Stomach (tissue), 9 donors: ENCODE data around the gene NKAIN2. TPM values are rescaled to one million over a fixed set of nuclear protein-coding genes. Genes with fewer than 3 reads are reported as not detected.
"Not testable (repeated sequence)": the region's sequence is repeated elsewhere in the genome, so short reads cannot be mapped to it uniquely, and the experiment has no call there.

Source experiments
- DNase-seq, 2 donors: peaks; one replicate each; pipeline versions ENCODE4 v3.0.0 to v3.0.0-alpha.2; 2013 to 2019
- H3K27ac ChIP-seq, 5 donors: fragments of 200-600 bp in 4 of 5; sonication (generic) in 4 of 5; one replicate each; pipeline ENCODE4 v1.5.1; 2013 to 2019; ENCODE audit warnings: mild to moderate bottlenecking in 1 of 5, moderate library complexity in 1 of 5
- H3K27me3 ChIP-seq, 3 donors: fragments of 200-600 bp; sonication (generic); one replicate each; pipeline ENCODE4 v1.5.1; 2017 to 2019; ENCODE audit warnings: mixed run types in 1 of 3
- H3K36me3 ChIP-seq, 4 donors: fragments of 200-600 bp; sonication (generic); 1 replicate in 3 of 4; 2 replicates in 1 of 4; pipeline ENCODE4 v1.5.1; 2016 to 2019
- H3K4me1 ChIP-seq, 4 donors: fragments of 200-600 bp; sonication (generic); one replicate each; pipeline ENCODE4 v1.5.1; 2016 to 2019
- H3K4me3 ChIP-seq, 4 donors: fragments of 200-600 bp; sonication (generic) in 3 of 4; one replicate each; pipeline ENCODE4 v1.5.1; 2016 to 2019; ENCODE audit warnings: mild to moderate bottlenecking in 1 of 4
- H3K9me3 ChIP-seq, 4 donors: fragments of 200-600 bp; sonication (generic); one replicate each; pipeline ENCODE4 v1.5.1; 2016 to 2019
- EP300 ChIP-seq: sonication (generic); formaldehyde crosslinking; IDR thresholded peaks from one replicate; pipeline ENCODE4 v1.6.1; 2017; ENCODE audit warnings: antibody characterized with exemption
- POLR2A ChIP-seq, 4 donors: fragments of 450-650 bp; IDR thresholded peaks; one replicate each; pipeline ENCODE4 v1.6.1; 2016; ENCODE audit warnings: antibody characterized with exemption in 4 of 4, control low read depth in 2 of 4, mild to moderate bottlenecking in 1 of 4, moderate library complexity in 1 of 4
- POLR2AphosphoS5 ChIP-seq, 3 donors: sonication (generic); formaldehyde crosslinking; IDR thresholded peaks; one replicate each; pipeline ENCODE4 v1.6.1; 2016; ENCODE audit warnings: antibody characterized with exemption in 3 of 3
- WGBS, 5 donors: extraction: QIAGEN DNeasy Blood & Tissue Kit in 3 of 5; methylation state at CpG; one replicate each; pipeline versions ENCODE4 v1.1.5 to v1.1.7; 2013 to 2018; 5-methylcytosine and 5-hydroxymethylcytosine counted together
- intact Hi-C: fragments of 100-400 bp; cut with DNase I; formaldehyde crosslinking; loops from one replicate; pipeline ENCODE4 v1.15.1; 2023; ENCODE audit warnings: low total_unique reads
- polyA plus RNA-seq, 3 donors: library from polyadenylated mRNA; stranded (reverse); fragments of 200-250 nt; gene quantifications; one replicate each; pipeline ENCODE4 v1.2.3, GENCODE V29; 2013
- total RNA-seq, 5 donors: library from RNA; depleted of rRNA; stranded (reverse); fragments of >200 nt; gene quantifications; one replicate each; pipeline versions ENCODE4 v1.1.0 to v1.2.3, GENCODE V29; 2014 to 2016
- TF ChIP-seq, protein P1 (sequence below), 7 experiments: fragments of 450-650 bp in 4 of 7; fragments of 200-600 bp in 3 of 7; sonication (generic) in 3 of 7; IDR thresholded peaks; one replicate each; pipeline ENCODE4 v1.5.1; 2016 to 2019; ENCODE audit warnings: antibody characterized with exemption in 7 of 7, control low read depth in 2 of 7, mild to moderate bottlenecking in 1 of 7
- donor health status: healthy with polysubstance abuse.
- donor health status: Bipolar disorder and iron deficiency.
- donor health status: healthy.

NKAIN2 gene
- total and polyA plus RNA-seq, 8 donors, result 0.13 to 9.6 (median 1.5) TPM; not detected in 5

DNA sequence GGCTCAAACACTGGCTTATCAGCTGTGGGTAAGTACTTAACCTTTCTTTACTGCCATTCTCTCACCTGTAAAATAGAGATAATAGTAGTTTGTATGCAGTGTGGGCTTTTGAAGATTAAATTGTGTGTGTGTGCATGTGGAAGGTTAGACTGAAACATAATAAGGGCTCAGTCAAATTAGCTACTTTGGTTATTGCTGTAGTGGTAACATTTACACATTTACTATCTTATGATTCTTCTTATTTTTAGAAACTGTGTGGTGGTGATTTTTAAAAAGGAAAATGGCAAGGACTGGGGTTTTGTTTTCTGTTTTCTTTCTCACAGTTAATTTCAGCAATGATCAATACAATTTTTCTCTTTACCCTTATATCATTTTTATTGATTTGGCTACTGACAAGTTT, 206.9 kb downstream of the NKAIN2 start:
- H3K27ac ChIP-seq, result no peak overlapping the region
- intact Hi-C loops, result no loop called here
- TF ChIP-seq POLR2AphosphoS5 (IDR thresholded peaks at IDR 0.05) (no peak), EP300 (no peak), POLR2A (IDR thresholded peaks at IDR 0.05) (no peak)
- TF ChIP-seq, protein P1, sequence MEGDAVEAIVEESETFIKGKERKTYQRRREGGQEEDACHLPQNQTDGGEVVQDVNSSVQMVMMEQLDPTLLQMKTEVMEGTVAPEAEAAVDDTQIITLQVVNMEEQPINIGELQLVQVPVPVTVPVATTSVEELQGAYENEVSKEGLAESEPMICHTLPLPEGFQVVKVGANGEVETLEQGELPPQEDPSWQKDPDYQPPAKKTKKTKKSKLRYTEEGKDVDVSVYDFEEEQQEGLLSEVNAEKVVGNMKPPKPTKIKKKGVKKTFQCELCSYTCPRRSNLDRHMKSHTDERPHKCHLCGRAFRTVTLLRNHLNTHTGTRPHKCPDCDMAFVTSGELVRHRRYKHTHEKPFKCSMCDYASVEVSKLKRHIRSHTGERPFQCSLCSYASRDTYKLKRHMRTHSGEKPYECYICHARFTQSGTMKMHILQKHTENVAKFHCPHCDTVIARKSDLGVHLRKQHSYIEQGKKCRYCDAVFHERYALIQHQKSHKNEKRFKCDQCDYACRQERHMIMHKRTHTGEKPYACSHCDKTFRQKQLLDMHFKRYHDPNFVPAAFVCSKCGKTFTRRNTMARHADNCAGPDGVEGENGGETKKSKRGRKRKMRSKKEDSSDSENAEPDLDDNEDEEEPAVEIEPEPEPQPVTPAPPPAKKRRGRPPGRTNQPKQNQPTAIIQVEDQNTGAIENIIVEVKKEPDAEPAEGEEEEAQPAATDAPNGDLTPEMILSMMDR (IDR thresholded peaks at IDR 0.05), result no peak
- H3K4me1 ChIP-seq, result no peaks in the 10 kb centered on the region
- H3K9me3 ChIP-seq, result no peaks in the 10 kb centered on the region
- H3K36me3 ChIP-seq, result no peaks in the 10 kb centered on the region
- no peak overlapping the region for H3K4me3 ChIP-seq
- DNase-seq, result no peak
- no peaks in the 10 kb centered on the region for H3K27me3 ChIP-seq

DNA sequence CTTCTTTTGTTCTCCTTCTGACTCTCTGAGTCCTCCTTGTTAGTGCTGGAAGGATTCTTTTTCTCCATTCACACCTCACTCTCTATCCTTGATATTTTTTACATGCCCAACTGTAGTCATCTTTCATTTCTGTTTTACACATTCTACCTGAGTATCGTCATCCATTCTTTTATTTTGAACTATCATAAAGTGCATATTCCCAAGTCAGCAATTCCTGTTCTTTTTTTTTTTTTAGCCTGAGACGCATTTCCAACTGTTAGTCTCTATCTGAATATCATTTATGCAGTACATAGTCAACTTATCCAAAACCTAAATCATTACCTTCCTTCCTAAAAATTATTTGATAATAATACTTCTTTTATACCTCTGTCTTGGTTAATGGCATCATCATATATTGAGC, 207.5 kb downstream of the NKAIN2 start:
- H3K36me3 ChIP-seq, result no peaks in the 10 kb centered on the region
- H3K27ac ChIP-seq, result no peak overlapping the region
- H3K27me3 ChIP-seq, result no peaks in the 10 kb centered on the region
- 90 to 97% (median 93%) methylated on average over 2 of the region's 2 CpGs for WGBS, 5 donors
- no peak for DNase-seq
- no peaks in the 10 kb centered on the region for H3K9me3 ChIP-seq
- intact Hi-C loops, result no loop called here
- TF ChIP-seq, protein P1 (IDR thresholded peaks at IDR 0.05), result no peak
- no peaks in the 10 kb centered on the region for H3K4me1 ChIP-seq
- H3K4me3 ChIP-seq, result no peak overlapping the region

DNA sequence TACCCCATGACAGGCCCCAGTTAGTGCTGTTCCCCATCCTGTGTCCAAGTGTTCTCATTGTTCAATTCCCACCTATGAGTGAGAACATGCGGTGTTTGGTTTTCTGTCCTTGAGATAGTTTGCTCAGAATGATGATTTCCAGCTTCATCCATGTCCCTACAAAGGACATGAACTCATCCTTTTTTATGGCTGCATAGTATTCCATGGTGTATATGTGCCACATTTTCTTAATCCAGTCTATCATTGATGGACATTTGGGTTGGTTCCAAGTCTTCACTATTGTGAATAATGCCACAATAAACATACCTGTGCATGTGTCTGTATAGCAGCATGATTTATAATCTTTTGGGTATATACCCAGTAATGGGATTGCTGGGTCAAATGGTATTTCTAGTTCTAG, 218.4 kb downstream of the NKAIN2 start:
- DNase-seq, H3K27me3 ChIP-seq, intact Hi-C loops, H3K27ac ChIP-seq, H3K4me1 ChIP-seq, H3K4me3 ChIP-seq, H3K36me3 ChIP-seq, H3K9me3 ChIP-seq: not testable (repeated sequence)
- 88 to 100% (median 100%) methylated on average over 1 of the region's 1 CpG for WGBS, 5 donors

DNA sequence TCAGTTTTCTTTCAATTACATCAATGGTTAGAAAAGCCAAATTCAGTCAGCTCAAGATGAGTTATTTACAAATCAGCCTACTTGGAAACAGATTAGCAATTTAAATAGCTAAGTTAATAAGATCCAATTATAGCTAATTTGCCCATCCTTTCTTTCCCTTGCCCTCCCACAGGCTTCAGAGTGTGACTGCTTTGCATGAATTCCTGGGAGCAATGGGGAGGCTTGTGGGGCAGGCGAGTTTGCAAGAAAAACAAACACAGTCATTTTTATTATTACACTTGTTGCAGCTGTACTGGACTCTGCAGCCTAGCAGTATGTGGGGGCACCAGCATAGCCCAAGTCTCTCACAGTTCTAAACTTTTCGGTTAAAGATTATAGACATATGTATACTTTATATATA, 219.0 kb downstream of the NKAIN2 start:
- WGBS, 5 donors, result 71 to 81% (median 78%) methylated on average over 2 of the region's 2 CpGs
- TF ChIP-seq, protein P1 (IDR thresholded peaks at IDR 0.05), result no peak
- no peak for TF ChIP-seq EP300
- no peak for TF ChIP-seq POLR2AphosphoS5 (IDR thresholded peaks at IDR 0.05)
- no peak for TF ChIP-seq POLR2A (IDR thresholded peaks at IDR 0.05)
- intact Hi-C loops, result no loop called here

DNA sequence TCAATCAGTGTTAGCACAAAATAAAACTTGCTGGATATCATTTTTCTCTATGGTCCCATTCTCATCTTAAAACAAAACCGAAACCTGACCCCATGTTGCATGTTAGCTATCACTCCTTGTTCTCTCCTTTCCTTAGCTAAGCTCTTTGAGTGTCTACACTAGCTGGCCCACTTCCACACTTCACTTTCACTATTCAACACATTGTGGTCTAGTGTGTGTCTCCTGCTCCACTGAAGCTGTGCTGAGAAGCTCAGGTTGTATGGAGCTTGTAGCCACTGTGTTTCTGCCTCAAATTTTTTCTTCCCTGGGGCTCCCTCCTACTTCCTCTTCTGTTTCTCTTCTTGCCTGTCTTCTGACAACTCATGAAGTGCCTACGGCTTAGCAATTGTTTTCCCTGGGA, 223.0 kb downstream of the NKAIN2 start:
- TF ChIP-seq POLR2AphosphoS5 (IDR thresholded peaks at IDR 0.05) (no peak), POLR2A (IDR thresholded peaks at IDR 0.05) (no peak), EP300 (no peak)
- TF ChIP-seq, protein P1 (IDR thresholded peaks at IDR 0.05), result no peak
- DNase-seq, result no peak

More for the DNA sequence above, 219.0 kb downstream of the NKAIN2 start:
- Histone ChIP-seq H3K27ac (no peak overlapping the region), H3K36me3 (no peaks in the 10 kb centered on the region), H3K4me1 (no peaks in the 10 kb centered on the region), H3K27me3 (no peaks in the 10 kb centered on the region), H3K9me3 (no peaks in the 10 kb centered on the region), H3K4me3 (no peak overlapping the region)
- no peak for DNase-seq

More for the DNA sequence above, 223.0 kb downstream of the NKAIN2 start:
- intact Hi-C loops, result no loop called here
- Histone ChIP-seq H3K36me3 (no peaks in the 10 kb centered on the region), H3K27me3 (no peaks in the 10 kb centered on the region), H3K9me3 (no peaks in the 10 kb centered on the region), H3K27ac (no peak overlapping the region), H3K4me3 (no peak overlapping the region), H3K4me1 (no peaks in the 10 kb centered on the region)
- WGBS, 5 donors, result 81 to 84% (median 81%) methylated on average over 2 of the region's 2 CpGs
